ENCODE results near the gene WDR17. TPM values are rescaled to one million over a fixed set of nuclear protein-coding genes. Genes with fewer than 3 reads are reported as not detected.

Gene WDR17
- total RNA-seq, 1 donor from 2014 or later: 1.0 TPM

GRCh38 chr4:176139518-176139917, 73.9 kb downstream of the WDR17 start:
- H3K9me3 ChIP-seq (ENCODE audit: control insufficient read depth in 3 of 3, low read length in 3 of 3): no peaks in the 10 kb centered on the region
- H3K4me1 ChIP-seq (ENCODE audit: control insufficient read depth in 3 of 3, insufficient read depth in 3 of 3, low read length in 3 of 3): no peaks in the 10 kb centered on the region
- no peaks in the 10 kb centered on the region for H3K27me3 ChIP-seq (ENCODE audit: control insufficient read depth in 3 of 3, insufficient read depth in 3 of 3, low read length in 3 of 3)
- H3K36me3 ChIP-seq (ENCODE audit: control insufficient read depth in 3 of 3, insufficient read depth in 3 of 3, low read length in 3 of 3): no peaks in the 10 kb centered on the region
- no peak overlapping the region for H3K4me3 ChIP-seq (ENCODE audit: low read length in 3 of 3)
- H3K27ac ChIP-seq (ENCODE audit: low read depth, low read length): no peak overlapping the region
- no peak overlapping the region for H3K9ac ChIP-seq (ENCODE audit: low read depth in 1 of 3, low read length in 3 of 3)

- Histone ChIP-seq H3K4me1 (ENCODE audit: control insufficient read depth in 3 of 3, insufficient read depth in 3 of 3, low read length in 3 of 3) (no peaks in the 10 kb centered on the region), H3K4me3 (ENCODE audit: low read length in 3 of 3) (no peak overlapping the region), H3K36me3 (ENCODE audit: control insufficient read depth in 3 of 3, insufficient read depth in 3 of 3, low read length in 3 of 3) (no peaks in the 10 kb centered on the region), H3K9me3 (ENCODE audit: control insufficient read depth in 3 of 3, low read length in 3 of 3) (no peaks in the 10 kb centered on the region), H3K27me3 (ENCODE audit: control insufficient read depth in 3 of 3, insufficient read depth in 3 of 3, low read length in 3 of 3) (no peaks in the 10 kb centered on the region), H3K9ac (ENCODE audit: low read depth in 1 of 3, low read length in 3 of 3) (no peak overlapping the region), H3K27ac (ENCODE audit: low read depth, low read length) (no peak overlapping the region)
These were observed 76.6 kb downstream of the WDR17 start for GRCh38 chr4:176142253-176142652.

DNA sequence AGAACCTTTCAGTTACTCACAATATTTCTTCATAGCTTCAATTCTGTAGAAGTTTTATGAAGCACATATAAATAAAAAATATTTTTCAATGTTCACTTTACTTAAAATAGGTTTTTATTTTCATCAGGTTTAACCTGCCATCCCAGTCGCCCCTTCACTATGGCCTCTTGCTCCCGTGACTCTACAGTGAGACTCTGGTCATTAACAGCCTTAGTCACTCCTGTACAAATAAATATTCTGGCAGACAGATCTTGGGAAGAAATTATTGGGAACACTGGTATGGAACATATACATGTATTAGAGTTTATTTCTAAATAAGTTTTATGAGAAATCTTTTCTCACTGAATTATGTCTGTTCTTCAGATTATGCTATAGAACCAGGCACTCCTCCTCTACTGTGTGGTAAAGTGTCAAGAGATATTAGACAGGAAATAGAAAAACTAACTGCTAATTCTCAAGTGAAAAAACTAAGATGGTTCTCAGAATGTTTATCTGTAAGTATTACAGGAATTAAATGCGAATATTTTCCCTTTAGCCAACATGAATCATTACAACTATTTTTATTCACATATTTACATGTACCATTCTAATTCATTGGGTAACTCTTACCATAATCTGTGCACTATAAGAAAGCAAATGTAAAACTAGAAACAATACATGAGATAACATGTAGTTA, 84.2 kb downstream of the WDR17 start:
- Histone ChIP-seq H3K27me3 (ENCODE audit: control insufficient read depth in 3 of 3, insufficient read depth in 3 of 3, low read length in 3 of 3) (no peaks in the 10 kb centered on the region), H3K9ac (ENCODE audit: low read depth in 1 of 3, low read length in 3 of 3) (no peak overlapping the region), H3K27ac (ENCODE audit: low read depth, low read length) (no peak overlapping the region), H3K4me1 (ENCODE audit: control insufficient read depth in 3 of 3, insufficient read depth in 3 of 3, low read length in 3 of 3) (no peaks in the 10 kb centered on the region), H3K36me3 (ENCODE audit: control insufficient read depth in 3 of 3, insufficient read depth in 3 of 3, low read length in 3 of 3) (no peaks in the 10 kb centered on the region), H3K9me3 (ENCODE audit: control insufficient read depth in 3 of 3, low read length in 3 of 3) (no peaks in the 10 kb centered on the region), H3K4me3 (ENCODE audit: low read length in 3 of 3) (no peak overlapping the region)

DNA sequence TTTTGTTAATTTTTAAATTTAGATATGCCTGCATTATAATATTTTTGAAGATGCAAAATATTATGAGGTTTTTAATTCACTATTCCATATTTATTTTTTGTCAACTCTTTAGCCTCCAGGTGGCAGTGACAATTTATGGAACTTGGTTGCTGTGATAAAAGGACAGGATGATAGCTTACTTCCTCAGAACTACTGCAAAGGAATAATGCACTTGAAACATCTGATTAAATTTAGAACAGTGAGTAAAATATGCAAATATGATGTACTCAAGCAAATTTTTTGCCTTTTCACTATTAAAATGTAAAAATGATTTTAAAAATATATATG, 84.7 kb downstream of the WDR17 start:
- H3K9ac ChIP-seq (ENCODE audit: low read depth in 1 of 3, low read length in 3 of 3): no peak overlapping the region
- no peak overlapping the region for H3K27ac ChIP-seq (ENCODE audit: low read depth, low read length)
- no peaks in the 10 kb centered on the region for H3K36me3 ChIP-seq (ENCODE audit: control insufficient read depth in 3 of 3, insufficient read depth in 3 of 3, low read length in 3 of 3)
- no peaks in the 10 kb centered on the region for H3K9me3 ChIP-seq (ENCODE audit: control insufficient read depth in 3 of 3, low read length in 3 of 3)
- no peak overlapping the region for H3K4me3 ChIP-seq (ENCODE audit: low read length in 3 of 3)
- no peaks in the 10 kb centered on the region for H3K27me3 ChIP-seq (ENCODE audit: control insufficient read depth in 3 of 3, insufficient read depth in 3 of 3, low read length in 3 of 3)
- no peaks in the 10 kb centered on the region for H3K4me1 ChIP-seq (ENCODE audit: control insufficient read depth in 3 of 3, insufficient read depth in 3 of 3, low read length in 3 of 3)

- Histone ChIP-seq H3K4me1 (ENCODE audit: control insufficient read depth in 3 of 3, insufficient read depth in 3 of 3, low read length in 3 of 3) (no peaks in the 10 kb centered on the region), H3K4me3 (ENCODE audit: low read length in 3 of 3) (no peak overlapping the region), H3K27me3 (ENCODE audit: control insufficient read depth in 3 of 3, insufficient read depth in 3 of 3, low read length in 3 of 3) (no peaks in the 10 kb centered on the region), H3K36me3 (ENCODE audit: control insufficient read depth in 3 of 3, insufficient read depth in 3 of 3, low read length in 3 of 3) (no peaks in the 10 kb centered on the region), H3K9me3 (ENCODE audit: control insufficient read depth in 3 of 3, low read length in 3 of 3) (no peaks in the 10 kb centered on the region), H3K9ac (ENCODE audit: low read depth in 1 of 3, low read length in 3 of 3) (peak overlapping the region in 1 of 3 donors; percentile 28), H3K27ac (ENCODE audit: low read depth, low read length) (peak overlapping the region; percentile 10)
These were observed 85.1 kb downstream of the WDR17 start for GRCh38 chr4:176150704-176151103.

GRCh38 chr4:176153124-176153523, 87.5 kb downstream of the WDR17 start:
- Histone ChIP-seq H3K9ac (ENCODE audit: low read depth in 1 of 3, low read length in 3 of 3) (no peak overlapping the region), H3K4me3 (ENCODE audit: low read length in 3 of 3) (no peak overlapping the region), H3K4me1 (ENCODE audit: control insufficient read depth in 3 of 3, insufficient read depth in 3 of 3, low read length in 3 of 3) (peaks cover 0 to 8% (median 2%) of the 10 kb centered on the region in 3 donors), H3K27me3 (ENCODE audit: control insufficient read depth in 3 of 3, insufficient read depth in 3 of 3, low read length in 3 of 3) (no peaks in the 10 kb centered on the region), H3K9me3 (ENCODE audit: control insufficient read depth in 3 of 3, low read length in 3 of 3) (no peaks in the 10 kb centered on the region), H3K36me3 (ENCODE audit: control insufficient read depth in 3 of 3, insufficient read depth in 3 of 3, low read length in 3 of 3) (no peaks in the 10 kb centered on the region), H3K27ac (ENCODE audit: low read depth, low read length) (no peak overlapping the region)

DNA sequence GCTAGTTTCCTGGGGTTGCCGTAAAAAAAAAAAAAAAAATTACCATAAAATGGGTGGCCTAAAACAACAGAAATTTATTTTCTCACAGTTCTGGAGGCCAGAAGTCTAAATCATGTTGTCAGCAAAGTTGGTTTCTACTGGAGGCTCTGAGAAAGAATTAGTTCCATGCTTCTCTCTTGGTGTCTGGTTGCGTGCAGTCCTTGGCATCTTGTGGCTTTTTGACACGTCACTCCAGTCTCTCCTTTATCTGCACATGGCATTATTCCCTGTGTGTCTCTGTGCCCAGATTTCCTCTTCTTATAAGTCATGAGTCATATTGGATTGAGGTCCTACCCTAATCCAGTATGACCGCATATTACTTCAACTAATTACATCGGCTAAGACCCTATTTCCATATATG, 91.0 kb downstream of the WDR17 start:
- H3K27ac ChIP-seq (ENCODE audit: low read depth, low read length): peak overlapping the region; percentile 57
- no peaks in the 10 kb centered on the region for H3K27me3 ChIP-seq (ENCODE audit: control insufficient read depth in 3 of 3, insufficient read depth in 3 of 3, low read length in 3 of 3)
- peak overlapping the region in 1 of 3 donors; percentile 18 for H3K9ac ChIP-seq (ENCODE audit: low read depth in 1 of 3, low read length in 3 of 3)
- H3K9me3 ChIP-seq (ENCODE audit: control insufficient read depth in 3 of 3, low read length in 3 of 3): no peaks in the 10 kb centered on the region
- no peaks in the 10 kb centered on the region for H3K36me3 ChIP-seq (ENCODE audit: control insufficient read depth in 3 of 3, insufficient read depth in 3 of 3, low read length in 3 of 3)
- no peak overlapping the region for H3K4me3 ChIP-seq (ENCODE audit: low read length in 3 of 3)
- peaks cover 0 to 8% (median 2%) of the 10 kb centered on the region in 3 donors for H3K4me1 ChIP-seq (ENCODE audit: control insufficient read depth in 3 of 3, insufficient read depth in 3 of 3, low read length in 3 of 3)

DNA sequence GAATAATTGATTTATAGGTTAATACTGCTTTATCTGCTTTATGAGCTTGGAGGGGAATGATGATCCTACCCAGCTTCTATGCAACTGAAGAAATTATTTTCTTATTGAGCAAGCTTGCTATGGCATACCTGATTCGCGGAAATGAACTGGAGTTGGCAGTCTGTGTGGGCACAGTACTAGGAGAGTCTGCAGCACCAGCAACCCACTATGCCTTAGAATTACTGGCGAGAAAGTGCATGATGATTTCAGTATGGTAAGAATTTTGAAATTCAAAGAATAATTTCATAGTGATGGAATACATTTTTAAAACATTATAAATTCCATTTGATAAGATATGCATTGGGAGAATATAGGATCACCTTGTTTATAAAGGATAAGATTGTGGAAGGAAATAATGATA, 97.4 kb downstream of the WDR17 start:
- no peaks in the 10 kb centered on the region for H3K9me3 ChIP-seq (ENCODE audit: control insufficient read depth in 3 of 3, low read length in 3 of 3)
- H3K36me3 ChIP-seq (ENCODE audit: control insufficient read depth in 3 of 3, insufficient read depth in 3 of 3, low read length in 3 of 3): no peaks in the 10 kb centered on the region
- H3K4me1 ChIP-seq (ENCODE audit: control insufficient read depth in 3 of 3, insufficient read depth in 3 of 3, low read length in 3 of 3): no peaks in the 10 kb centered on the region
- H3K4me3 ChIP-seq (ENCODE audit: low read length in 3 of 3): no peak overlapping the region
- H3K27me3 ChIP-seq (ENCODE audit: control insufficient read depth in 3 of 3, insufficient read depth in 3 of 3, low read length in 3 of 3): no peaks in the 10 kb centered on the region
- no peak overlapping the region for H3K27ac ChIP-seq (ENCODE audit: low read depth, low read length)
- H3K9ac ChIP-seq (ENCODE audit: low read depth in 1 of 3, low read length in 3 of 3): no peak overlapping the region

DNA sequence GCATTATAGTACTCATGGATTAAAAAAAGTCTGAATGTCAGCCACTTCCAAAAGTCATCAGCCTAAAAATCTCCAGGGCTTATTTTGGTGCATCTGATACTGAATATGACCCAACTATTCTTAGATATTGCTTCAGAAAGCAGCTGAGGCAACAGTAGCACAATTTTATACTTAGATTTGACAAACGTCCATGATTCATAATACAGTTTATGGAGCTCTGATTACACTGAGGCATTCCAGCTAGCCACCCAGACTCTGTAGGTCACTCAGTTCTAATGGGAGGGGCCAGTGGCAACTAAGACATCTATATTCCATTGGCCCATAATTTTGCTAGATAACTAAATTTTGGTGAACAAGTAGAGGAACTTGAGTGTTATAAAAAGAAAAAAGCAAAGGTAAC, 119.4 kb downstream of the WDR17 start:
- H3K9me3 ChIP-seq (ENCODE audit: control insufficient read depth in 3 of 3, low read length in 3 of 3): no peaks in the 10 kb centered on the region
- H3K9ac ChIP-seq (ENCODE audit: low read depth in 1 of 3, low read length in 3 of 3): peak overlapping the region in 2 of 3 donors; percentile 10 to 54
- H3K36me3 ChIP-seq (ENCODE audit: control insufficient read depth in 3 of 3, insufficient read depth in 3 of 3, low read length in 3 of 3): no peaks in the 10 kb centered on the region
- H3K27me3 ChIP-seq (ENCODE audit: control insufficient read depth in 3 of 3, insufficient read depth in 3 of 3, low read length in 3 of 3): no peaks in the 10 kb centered on the region
- peaks cover 13 to 23% (median 20%) of the 10 kb centered on the region in 3 donors for H3K4me1 ChIP-seq (ENCODE audit: control insufficient read depth in 3 of 3, insufficient read depth in 3 of 3, low read length in 3 of 3)
- H3K27ac ChIP-seq (ENCODE audit: low read depth, low read length): peak overlapping the region; percentile 92
- H3K4me3 ChIP-seq (ENCODE audit: low read length in 3 of 3): peak overlapping the region in 1 of 3 donors; percentile 22

GRCh38 chr4:176186067-176186466, 120.4 kb downstream of the WDR17 start:
- Histone ChIP-seq H3K4me1 (ENCODE audit: control insufficient read depth in 3 of 3, insufficient read depth in 3 of 3, low read length in 3 of 3) (peaks cover 16 to 23% (median 20%) of the 10 kb centered on the region in 3 donors), H3K4me3 (ENCODE audit: low read length in 3 of 3) (no peak overlapping the region), H3K36me3 (ENCODE audit: control insufficient read depth in 3 of 3, insufficient read depth in 3 of 3, low read length in 3 of 3) (no peaks in the 10 kb centered on the region), H3K9me3 (ENCODE audit: control insufficient read depth in 3 of 3, low read length in 3 of 3) (no peaks in the 10 kb centered on the region), H3K9ac (ENCODE audit: low read depth in 1 of 3, low read length in 3 of 3) (peak overlapping the region in 2 of 3 donors; percentile 18 to 55), H3K27ac (ENCODE audit: low read depth, low read length) (peak overlapping the region; percentile 92), H3K27me3 (ENCODE audit: control insufficient read depth in 3 of 3, insufficient read depth in 3 of 3, low read length in 3 of 3) (no peaks in the 10 kb centered on the region)
